ENCODE measurements around the gene RHBDF2. TPM values are rescaled to one million over a fixed set of nuclear protein-coding genes. Genes with fewer than 3 reads are reported as not detected.

RHBDF2 gene
- polyA plus RNA-seq, 1 donor (not counting 4 experiments of a cell fraction or from before 2014, with no cell fraction given), result 14.9 TPM

DNA sequence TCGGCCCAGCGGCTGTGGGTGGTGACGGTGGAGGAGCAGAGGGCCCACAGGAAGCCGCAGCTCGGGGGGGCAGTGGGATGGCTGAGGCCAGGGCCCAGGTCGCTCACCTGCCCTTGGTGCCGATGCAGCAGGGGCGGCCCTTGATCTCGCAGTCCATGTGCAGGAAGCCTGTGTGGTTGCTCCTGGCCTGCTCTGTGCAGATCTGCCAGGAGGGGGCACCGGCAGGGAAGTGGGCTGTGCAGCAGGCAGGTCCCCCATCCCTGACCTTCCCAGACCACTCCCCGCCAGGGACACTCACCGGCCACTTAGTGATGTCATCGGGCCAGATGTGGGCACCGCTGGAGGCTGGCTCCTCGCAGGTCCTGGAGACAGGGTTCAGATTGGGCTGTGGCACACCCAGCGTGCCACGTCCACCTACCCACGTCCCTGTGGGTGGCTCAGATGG is 27.7 kb downstream of the RHBDF2 start:
- Histone ChIP-seq H3K4me2 (ENCODE audit: control insufficient read depth, extremely low read depth, insufficient read depth, low read depth, low read length) (no peak overlapping the region), H3K4me3 (ENCODE audit: control insufficient read depth in 2 of 3, extremely low read depth in 1 of 3, insufficient read depth in 2 of 3, low read depth in 1 of 3, low read length in 3 of 3) (no peak overlapping the region), H3K79me2 (ENCODE audit: control insufficient read depth, insufficient read depth, low read length) (no peaks in the 10 kb centered on the region), H3K4me1 (ENCODE audit: control insufficient read depth, extremely low read depth, insufficient read depth, low read length) (no peaks in the 10 kb centered on the region), H3K27ac (ENCODE audit: control insufficient read depth, insufficient read depth, low read length) (no peak overlapping the region), H3K27me3 (ENCODE audit: control insufficient read depth, extremely low read depth, insufficient read depth, low read length) (no peaks in the 10 kb centered on the region), H3K36me3 (ENCODE audit: control insufficient read depth in 2 of 2, extremely low read depth in 1 of 2, insufficient read depth in 2 of 2, low read length in 2 of 2) (peaks cover 9 to 50% of the 10 kb centered on the region in 2 experiments), H3K9me3 (ENCODE audit: control insufficient read depth, low read depth, low read length) (no peaks in the 10 kb centered on the region), H3K9me1 (ENCODE audit: control insufficient read depth, extremely low read depth, insufficient read depth, low read length) (no peaks in the 10 kb centered on the region), H4K20me1 (ENCODE audit: control insufficient read depth, extremely low read depth, insufficient read depth, low read length) (no peaks in the 10 kb centered on the region), H2AFZ (ENCODE audit: control insufficient read depth, low read length) (no peak overlapping the region), H3K9ac (ENCODE audit: control insufficient read depth, extremely low read depth, insufficient read depth, low read length) (no peak overlapping the region)
- no peak for TF ChIP-seq EZH2 (IDR thresholded peaks at IDR 0.05; ENCODE audit: low read length)
- TF ChIP-seq, protein P1, sequence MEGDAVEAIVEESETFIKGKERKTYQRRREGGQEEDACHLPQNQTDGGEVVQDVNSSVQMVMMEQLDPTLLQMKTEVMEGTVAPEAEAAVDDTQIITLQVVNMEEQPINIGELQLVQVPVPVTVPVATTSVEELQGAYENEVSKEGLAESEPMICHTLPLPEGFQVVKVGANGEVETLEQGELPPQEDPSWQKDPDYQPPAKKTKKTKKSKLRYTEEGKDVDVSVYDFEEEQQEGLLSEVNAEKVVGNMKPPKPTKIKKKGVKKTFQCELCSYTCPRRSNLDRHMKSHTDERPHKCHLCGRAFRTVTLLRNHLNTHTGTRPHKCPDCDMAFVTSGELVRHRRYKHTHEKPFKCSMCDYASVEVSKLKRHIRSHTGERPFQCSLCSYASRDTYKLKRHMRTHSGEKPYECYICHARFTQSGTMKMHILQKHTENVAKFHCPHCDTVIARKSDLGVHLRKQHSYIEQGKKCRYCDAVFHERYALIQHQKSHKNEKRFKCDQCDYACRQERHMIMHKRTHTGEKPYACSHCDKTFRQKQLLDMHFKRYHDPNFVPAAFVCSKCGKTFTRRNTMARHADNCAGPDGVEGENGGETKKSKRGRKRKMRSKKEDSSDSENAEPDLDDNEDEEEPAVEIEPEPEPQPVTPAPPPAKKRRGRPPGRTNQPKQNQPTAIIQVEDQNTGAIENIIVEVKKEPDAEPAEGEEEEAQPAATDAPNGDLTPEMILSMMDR (optimal IDR thresholded peaks at IDR 0.05 in 1 of 3, IDR thresholded peaks at IDR 0.05 in 1 of 3, conservative IDR thresholded peaks at IDR 0.05 in 1 of 3; ENCODE audit: extremely low read depth in 1 of 3, insufficient read depth in 2 of 3, low read length in 3 of 3), result peak; percentile 20 to 54 (median 49)
- DNase-seq (ENCODE audit: low read depth, low spot score), result no peak
- dilution Hi-C loops (cut with MboI; ENCODE audit: extremely low pct_ligation_motif_present, low sequenced_read_pairs), result no loop called here
- FAIRE-seq, result no peak

DNA sequence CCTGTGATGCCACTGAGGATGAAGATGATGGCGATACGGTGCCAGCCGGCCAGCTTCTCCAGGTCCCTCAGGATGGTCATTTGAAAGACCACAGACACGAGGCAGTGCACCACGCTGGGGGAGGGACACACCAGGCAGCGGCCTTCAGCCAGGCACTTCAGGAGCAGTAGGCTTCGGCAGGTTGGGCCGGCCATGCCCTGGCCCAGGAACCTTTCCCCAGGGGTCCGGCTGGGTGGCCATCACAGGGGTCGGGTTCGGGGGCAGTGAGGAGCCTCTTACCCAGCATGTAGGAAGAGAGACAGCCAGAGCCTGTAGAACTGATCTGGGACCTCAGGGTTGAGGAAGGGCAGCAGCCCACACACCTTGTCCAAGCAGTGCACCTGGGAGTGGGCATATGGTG is 28.5 kb downstream of the RHBDF2 start:
- peaks cover 9 to 42% of the 10 kb centered on the region in 2 experiments for H3K36me3 ChIP-seq (ENCODE audit: control insufficient read depth in 2 of 2, extremely low read depth in 1 of 2, insufficient read depth in 2 of 2, low read length in 2 of 2)
- dilution Hi-C loops (cut with MboI; ENCODE audit: extremely low pct_ligation_motif_present, low sequenced_read_pairs), result no loop called here

More for the DNA sequence above, 28.5 kb downstream of the RHBDF2 start:
- H3K9me3 ChIP-seq (ENCODE audit: control insufficient read depth, low read depth, low read length), result no peaks in the 10 kb centered on the region
- no peak overlapping the region for H3K27ac ChIP-seq (ENCODE audit: control insufficient read depth, insufficient read depth, low read length)
- TF ChIP-seq, protein P1 (optimal IDR thresholded peaks at IDR 0.05 in 1 of 3, IDR thresholded peaks at IDR 0.05 in 1 of 3, conservative IDR thresholded peaks at IDR 0.05 in 1 of 3; ENCODE audit: extremely low read depth in 1 of 3, insufficient read depth in 2 of 3, low read length in 3 of 3), result no peak
- no peak for TF ChIP-seq EZH2 (IDR thresholded peaks at IDR 0.05; ENCODE audit: low read length)
- DNase-seq (ENCODE audit: low read depth, low spot score) (no peak), FAIRE-seq (no peak)
- no peaks in the 10 kb centered on the region for H3K4me1 ChIP-seq (ENCODE audit: control insufficient read depth, extremely low read depth, insufficient read depth, low read length)
- no peak overlapping the region for H3K4me2 ChIP-seq (ENCODE audit: control insufficient read depth, extremely low read depth, insufficient read depth, low read depth, low read length)
- no peaks in the 10 kb centered on the region for H3K9me1 ChIP-seq (ENCODE audit: control insufficient read depth, extremely low read depth, insufficient read depth, low read length)
- H2AFZ ChIP-seq (ENCODE audit: control insufficient read depth, low read length), result no peak overlapping the region
- H4K20me1 ChIP-seq (ENCODE audit: control insufficient read depth, extremely low read depth, insufficient read depth, low read length), result no peaks in the 10 kb centered on the region
- no peaks in the 10 kb centered on the region for H3K79me2 ChIP-seq (ENCODE audit: control insufficient read depth, insufficient read depth, low read length)
- H3K27me3 ChIP-seq (ENCODE audit: control insufficient read depth, extremely low read depth, insufficient read depth, low read length), result no peaks in the 10 kb centered on the region
- H3K4me3 ChIP-seq (ENCODE audit: control insufficient read depth in 2 of 3, extremely low read depth in 1 of 3, insufficient read depth in 2 of 3, low read depth in 1 of 3, low read length in 3 of 3), result no peak overlapping the region
- H3K9ac ChIP-seq (ENCODE audit: control insufficient read depth, extremely low read depth, insufficient read depth, low read length), result no peak overlapping the region

Data from keratinocyte (primary cell).